HepG2 (cell line): ENCODE data around the gene DNASE2. TPM values are rescaled to one million over a fixed set of nuclear protein-coding genes. Genes with fewer than 3 reads are reported as not detected.

Experiments used
- CREM ChIP-seq, 2 experiments: sonication (generic) in 1 of 2; formaldehyde crosslinking in 1 of 2; IDR thresholded peaks; 2 replicates each; pipeline versions ENCODE4 v1.4.0 to v1.6.1; 2016 to 2020; ENCODE audit warnings: antibody characterized with exemption in 1 of 2, mild to moderate bottlenecking in 1 of 2, missing genetic modification reagents in 1 of 2
- ELF4 ChIP-seq: sonication (generic); formaldehyde crosslinking; IDR thresholded peaks from 2 replicates; pipeline ENCODE4 v1.5.0; 2020; ENCODE audit warnings: missing genetic modification reagents, mild to moderate bottlenecking, moderate library complexity, borderline replicate concordance
- EP300 ChIP-seq, 3 experiments: sonication (generic) in 1 of 3; formaldehyde crosslinking in 1 of 3; IDR thresholded peaks; 2 replicates each; pipeline versions ENCODE4 v1.5.1 to v1.6.1; 2011 to 2020; ENCODE audit warnings: low read depth in 2 of 3, low read length in 2 of 3, borderline replicate concordance in 1 of 3, improper control_type of control experiment in 1 of 3, mild to moderate bottlenecking in 1 of 3, missing genetic modification reagents in 1 of 3, moderate library complexity in 1 of 3
- FOXK2 ChIP-seq: fragments of 450-650 bp; IDR thresholded peaks from 2 replicates; pipeline ENCODE4 v1.6.1; 2016
- ISX ChIP-seq: sonication (generic); formaldehyde crosslinking; conservative IDR thresholded peaks from 2 replicates; pipeline ENCODE4 v1.5.0; 2020; ENCODE audit warnings: missing genetic modification reagents
- JARID2 ChIP-seq: sonication (generic); formaldehyde crosslinking; IDR thresholded peaks from 2 replicates; pipeline ENCODE4 v1.8.1; 2023; ENCODE audit warnings: missing genetic modification reagents, inconsistent platforms; ENCODE audit not compliant: insufficient replicate concordance
- MAFF ChIP-seq: IDR thresholded peaks from 2 replicates; pipeline ENCODE4 v1.6.1; 2011; ENCODE audit warnings: low read depth, low read length, improper control_type of control experiment
- MIXL1 ChIP-seq: IDR thresholded peaks from 2 replicates; pipeline ENCODE4 v1.6.1; 2016
- NBN ChIP-seq: fragments of 450-650 bp; conservative IDR thresholded peaks from 2 replicates; pipeline ENCODE4 v1.6.1; 2017
- PCBP1 ChIP-seq: fragments of 200-400 bp; formaldehyde crosslinking; IDR thresholded peaks from 2 replicates; pipeline ENCODE4 v1.6.1; 2017; ENCODE audit warnings: mild to moderate bottlenecking, low read depth, low read length, borderline replicate concordance
- THYN1 ChIP-seq: sonication (generic); formaldehyde crosslinking; IDR thresholded peaks from 2 replicates; pipeline ENCODE4 v1.8.1; 2023; ENCODE audit warnings: low read depth, mild to moderate bottlenecking, moderate library complexity, missing genetic modification reagents, borderline replicate concordance
- TMF1 ChIP-seq: sonication (generic); formaldehyde crosslinking; IDR thresholded peaks from 2 replicates; pipeline ENCODE4 v1.8.1; 2022; ENCODE audit warnings: low read depth, missing genetic modification reagents
- ZC3H4 ChIP-seq: sonication (generic); formaldehyde crosslinking; IDR thresholded peaks from 2 replicates; pipeline ENCODE4 v1.4.0; 2020; ENCODE audit warnings: missing genetic modification reagents, borderline replicate concordance
- ZNF207 ChIP-seq: fragments of 450-650 bp; IDR thresholded peaks from 2 replicates; pipeline ENCODE4 v1.6.1; 2016; ENCODE audit warnings: antibody characterized with exemption, borderline replicate concordance
- ZNF264 ChIP-seq: sonication (generic); formaldehyde crosslinking; IDR thresholded peaks from 2 replicates; pipeline ENCODE4 v1.4.0; 2020; ENCODE audit warnings: missing genetic modification reagents
- ZNF549 ChIP-seq: sonication (generic); formaldehyde crosslinking; IDR thresholded peaks from 2 replicates; pipeline ENCODE4 v1.5.0; 2020; ENCODE audit warnings: missing genetic modification reagents
- ZNF557 ChIP-seq: sonication (generic); formaldehyde crosslinking; IDR thresholded peaks from 2 replicates; pipeline ENCODE4 v1.4.0; 2020; ENCODE audit warnings: missing genetic modification reagents
- polyA plus RNA-seq, 8 experiments: library from polyadenylated mRNA; depleted of rRNA in 3 of 8; stranded (reverse) in 7 of 8; unstranded in 1 of 8; fragments of >200 nt; fragmentation: Illumina TruSeq in 4 of 8; extraction: Trizol in 4 of 8; gene quantifications; 2 replicates each; pipeline versions ENCODE4 v1.2.1 to v1.2.3, GENCODE V29; 2011 to 2016; ENCODE audit warnings: low read depth in 4 of 8, missing spikeins in 1 of 8, mixed read lengths in 1 of 8; ENCODE audit not compliant: insufficient read depth in 1 of 8
- total RNA-seq, 5 experiments: library from RNA; depleted of rRNA; stranded (reverse); fragments of >200 nt; fragmentation: Illumina TruSeq; extraction: Trizol; gene quantifications; 2 replicates each; pipeline ENCODE4 v1.2.3, GENCODE V29; 2016; ENCODE audit warnings: low read depth in 1 of 5
- TF ChIP-seq, protein P1 (sequence below): sonication (generic); formaldehyde crosslinking; IDR thresholded peaks from 2 replicates; pipeline ENCODE4 v1.4.0; 2020; ENCODE audit warnings: mild to moderate bottlenecking, missing genetic modification reagents, borderline replicate concordance
- TF ChIP-seq, protein P2 (sequence below): sonication (generic); formaldehyde crosslinking; IDR thresholded peaks from 2 replicates; pipeline ENCODE4 v1.4.0; 2020; ENCODE audit warnings: mild to moderate bottlenecking, missing genetic modification reagents
- TF ChIP-seq, protein P3 (sequence below): fragments of 450-650 bp; IDR thresholded peaks from 2 replicates; pipeline ENCODE4 v1.6.1; 2017
- TF ChIP-seq, protein P4 (sequence below): sonication (generic); formaldehyde crosslinking; conservative IDR thresholded peaks from 2 replicates; pipeline ENCODE4 v1.5.0; 2020; ENCODE audit warnings: missing genetic modification reagents
- TF ChIP-seq, protein P5 (sequence below): conservative IDR thresholded peaks from 2 replicates; pipeline ENCODE4 v1.6.1; 2018; ENCODE audit warnings: missing genetic modification reagents

The DNASE2 gene
- total and polyA plus RNA-seq, 2 of the 13 experiments (the other 11 are each of a cell fraction or from before 2014, with no cell fraction given): 7.5 to 16.2 TPM

DNA sequence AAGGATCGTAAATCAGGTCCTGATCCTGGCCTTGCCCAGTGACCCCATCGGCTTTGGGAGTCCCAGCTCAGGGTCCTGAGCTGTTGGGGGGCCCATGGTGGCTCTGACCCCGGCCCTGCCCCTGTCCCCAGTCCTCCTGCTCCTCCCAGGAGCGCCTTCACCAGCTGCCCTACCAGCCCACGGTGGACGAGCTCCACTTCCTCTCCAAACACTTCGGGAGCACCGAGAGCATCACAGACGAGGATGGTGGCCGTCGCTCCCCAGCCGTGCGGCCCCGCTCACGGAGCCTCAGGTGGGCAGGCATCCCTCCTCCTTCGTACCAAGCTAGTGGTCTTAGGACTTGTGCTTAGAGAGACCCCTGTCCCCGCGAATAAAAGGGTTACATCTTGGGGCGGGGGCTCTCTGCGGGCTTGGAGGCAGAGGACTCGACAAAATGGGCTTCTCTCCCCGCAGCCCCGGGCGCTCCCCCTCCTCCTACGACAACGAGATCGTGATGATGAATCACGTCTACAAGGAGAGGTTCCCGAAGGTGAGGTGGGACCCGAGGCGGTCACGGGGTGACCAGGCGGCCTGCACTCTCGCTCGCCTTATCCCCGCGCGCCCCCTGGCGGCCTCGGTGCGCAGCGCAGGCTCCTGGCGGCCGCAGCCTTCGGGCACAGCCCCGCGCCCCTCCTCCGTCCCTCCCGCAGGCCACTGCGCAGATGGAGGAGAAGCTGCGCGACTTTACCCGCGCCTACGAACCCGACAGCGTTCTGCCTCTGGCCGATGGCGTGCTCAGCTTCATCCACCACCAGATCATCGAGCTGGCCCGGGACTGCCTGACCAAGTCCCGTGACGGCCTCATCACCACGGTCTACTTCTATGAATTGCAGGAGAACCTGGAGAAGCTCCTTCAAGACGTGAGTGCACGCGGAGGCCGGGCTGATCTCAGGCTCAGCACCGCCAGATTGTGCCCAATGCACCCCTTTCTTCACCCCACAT is 33.8 kb downstream of the DNASE2 start (continued):
- TF ChIP-seq, protein P1, sequence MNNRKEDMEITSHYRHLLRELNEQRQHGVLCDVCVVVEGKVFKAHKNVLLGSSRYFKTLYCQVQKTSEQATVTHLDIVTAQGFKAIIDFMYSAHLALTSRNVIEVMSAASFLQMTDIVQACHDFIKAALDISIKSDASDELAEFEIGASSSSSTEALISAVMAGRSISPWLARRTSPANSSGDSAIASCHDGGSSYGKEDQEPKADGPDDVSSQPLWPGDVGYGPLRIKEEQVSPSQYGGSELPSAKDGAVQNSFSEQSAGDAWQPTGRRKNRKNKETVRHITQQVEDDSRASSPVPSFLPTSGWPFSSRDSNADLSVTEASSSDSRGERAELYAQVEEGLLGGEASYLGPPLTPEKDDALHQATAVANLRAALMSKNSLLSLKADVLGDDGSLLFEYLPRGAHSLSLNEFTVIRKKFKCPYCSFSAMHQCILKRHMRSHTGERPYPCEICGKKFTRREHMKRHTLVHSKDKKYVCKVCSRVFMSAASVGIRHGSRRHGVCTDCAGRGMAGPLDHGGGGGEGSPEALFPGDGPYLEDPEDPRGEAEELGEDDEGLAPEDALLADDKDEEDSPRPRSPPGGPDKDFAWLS (CRISPR knock-in tag): no peak
- TF ChIP-seq MIXL1 (CRISPR knock-in tag) (no peak), THYN1 (CRISPR knock-in tag) (no peak), EP300 (IDR thresholded peaks at IDR 0.05; ENCODE audit: low read depth in 2 of 2, low read length in 2 of 2) (no peak), EP300 (CRISPR knock-in tag; IDR thresholded peaks at IDR 0.05; ENCODE audit: borderline replicate concordance) (no peak), CREM (IDR thresholded peaks at IDR 0.05) (no peak), CREM (CRISPR knock-in tag; IDR thresholded peaks at IDR 0.05) (no peak), ZC3H4 (CRISPR knock-in tag) (no peak), JARID2 (CRISPR knock-in tag) (no peak), ISX (CRISPR knock-in tag) (no peak), ZNF549 (no peak), FOXK2 (no peak), ELF4 (no peak), ZNF207 (no peak), TMF1 (CRISPR knock-in tag) (no peak), PCBP1 (no peak), MAFF (no peak), NBN (no peak), ZNF557 (CRISPR knock-in tag) (no peak), ZNF264 (CRISPR knock-in tag) (no peak)
- TF ChIP-seq, protein P2, sequence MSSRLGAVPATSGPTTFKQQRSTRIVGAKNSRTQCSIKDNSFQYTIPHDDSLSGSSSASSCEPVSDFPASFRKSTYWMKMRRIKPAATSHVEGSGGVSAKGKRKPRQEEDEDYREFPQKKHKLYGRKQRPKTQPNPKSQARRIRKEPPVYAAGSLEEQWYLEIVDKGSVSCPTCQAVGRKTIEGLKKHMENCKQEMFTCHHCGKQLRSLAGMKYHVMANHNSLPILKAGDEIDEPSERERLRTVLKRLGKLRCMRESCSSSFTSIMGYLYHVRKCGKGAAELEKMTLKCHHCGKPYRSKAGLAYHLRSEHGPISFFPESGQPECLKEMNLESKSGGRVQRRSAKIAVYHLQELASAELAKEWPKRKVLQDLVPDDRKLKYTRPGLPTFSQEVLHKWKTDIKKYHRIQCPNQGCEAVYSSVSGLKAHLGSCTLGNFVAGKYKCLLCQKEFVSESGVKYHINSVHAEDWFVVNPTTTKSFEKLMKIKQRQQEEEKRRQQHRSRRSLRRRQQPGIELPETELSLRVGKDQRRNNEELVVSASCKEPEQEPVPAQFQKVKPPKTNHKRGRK (CRISPR knock-in tag): no peak
- TF ChIP-seq, protein P3, sequence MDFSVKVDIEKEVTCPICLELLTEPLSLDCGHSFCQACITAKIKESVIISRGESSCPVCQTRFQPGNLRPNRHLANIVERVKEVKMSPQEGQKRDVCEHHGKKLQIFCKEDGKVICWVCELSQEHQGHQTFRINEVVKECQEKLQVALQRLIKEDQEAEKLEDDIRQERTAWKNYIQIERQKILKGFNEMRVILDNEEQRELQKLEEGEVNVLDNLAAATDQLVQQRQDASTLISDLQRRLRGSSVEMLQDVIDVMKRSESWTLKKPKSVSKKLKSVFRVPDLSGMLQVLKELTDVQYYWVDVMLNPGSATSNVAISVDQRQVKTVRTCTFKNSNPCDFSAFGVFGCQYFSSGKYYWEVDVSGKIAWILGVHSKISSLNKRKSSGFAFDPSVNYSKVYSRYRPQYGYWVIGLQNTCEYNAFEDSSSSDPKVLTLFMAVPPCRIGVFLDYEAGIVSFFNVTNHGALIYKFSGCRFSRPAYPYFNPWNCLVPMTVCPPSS: no peak
- TF ChIP-seq, protein P4, sequence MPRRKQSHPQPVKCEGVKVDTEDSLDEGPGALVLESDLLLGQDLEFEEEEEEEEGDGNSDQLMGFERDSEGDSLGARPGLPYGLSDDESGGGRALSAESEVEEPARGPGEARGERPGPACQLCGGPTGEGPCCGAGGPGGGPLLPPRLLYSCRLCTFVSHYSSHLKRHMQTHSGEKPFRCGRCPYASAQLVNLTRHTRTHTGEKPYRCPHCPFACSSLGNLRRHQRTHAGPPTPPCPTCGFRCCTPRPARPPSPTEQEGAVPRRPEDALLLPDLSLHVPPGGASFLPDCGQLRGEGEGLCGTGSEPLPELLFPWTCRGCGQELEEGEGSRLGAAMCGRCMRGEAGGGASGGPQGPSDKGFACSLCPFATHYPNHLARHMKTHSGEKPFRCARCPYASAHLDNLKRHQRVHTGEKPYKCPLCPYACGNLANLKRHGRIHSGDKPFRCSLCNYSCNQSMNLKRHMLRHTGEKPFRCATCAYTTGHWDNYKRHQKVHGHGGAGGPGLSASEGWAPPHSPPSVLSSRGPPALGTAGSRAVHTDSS (CRISPR knock-in tag): no peak
- TF ChIP-seq, protein P5, sequence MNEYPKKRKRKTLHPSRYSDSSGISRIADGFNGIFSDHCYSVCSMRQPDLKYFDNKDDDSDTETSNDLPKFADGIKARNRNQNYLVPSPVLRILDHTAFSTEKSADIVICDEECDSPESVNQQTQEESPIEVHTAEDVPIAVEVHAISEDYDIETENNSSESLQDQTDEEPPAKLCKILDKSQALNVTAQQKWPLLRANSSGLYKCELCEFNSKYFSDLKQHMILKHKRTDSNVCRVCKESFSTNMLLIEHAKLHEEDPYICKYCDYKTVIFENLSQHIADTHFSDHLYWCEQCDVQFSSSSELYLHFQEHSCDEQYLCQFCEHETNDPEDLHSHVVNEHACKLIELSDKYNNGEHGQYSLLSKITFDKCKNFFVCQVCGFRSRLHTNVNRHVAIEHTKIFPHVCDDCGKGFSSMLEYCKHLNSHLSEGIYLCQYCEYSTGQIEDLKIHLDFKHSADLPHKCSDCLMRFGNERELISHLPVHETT (CRISPR knock-in tag): no peak
